Muscle layer of colon (tissue), 2 donors: ENCODE measurements around the gene CMTM1.
A peak's percentile ranks its signal among the peaks of the same experiment; 100 is the strongest.

Source experiments
- H3K27ac ChIP-seq: one replicate; pipeline ENCODE4 v1.7.0; 2013; ENCODE audit warnings: low read depth, mild to moderate bottlenecking, low read length, moderate library complexity
- H3K27me3 ChIP-seq, 2 donors: one replicate each; pipeline ENCODE4 v1.7.0; 2013; ENCODE audit warnings: low read length in 2 of 2, mild to moderate bottlenecking in 2 of 2; ENCODE audit not compliant: insufficient read depth in 2 of 2, control insufficient read depth in 1 of 2
- H3K36me3 ChIP-seq: one replicate; pipeline ENCODE4 v1.7.0; 2013; ENCODE audit warnings: mild to moderate bottlenecking, low read length; ENCODE audit not compliant: insufficient read depth
- H3K4me1 ChIP-seq: one replicate; pipeline ENCODE4 v1.7.0; 2013; ENCODE audit warnings: mild to moderate bottlenecking, low read length; ENCODE audit not compliant: insufficient read depth
- H3K4me3 ChIP-seq, 2 donors: one replicate each; pipeline ENCODE4 v1.7.0; 2013; ENCODE audit warnings: low read length in 2 of 2, low read depth in 1 of 2, mild to moderate bottlenecking in 1 of 2, moderate library complexity in 1 of 2
- H3K9ac ChIP-seq: one replicate; pipeline ENCODE4 v1.7.0; 2013; ENCODE audit warnings: low read length
- H3K9me3 ChIP-seq: one replicate; pipeline ENCODE4 v1.7.0; 2013; ENCODE audit warnings: mild to moderate bottlenecking, low read length
- donor health status: abdominal sarcoma.
- donor health status: Adenocarcinoma of cecum.

CMTM1 gene

GRCh38 chr16:66541388-66542355, 24.6 kb upstream of the CMTM1 start:
- Histone ChIP-seq H3K9ac (no peak overlapping the region), H3K27me3 (no peaks in the 10 kb centered on the region), H3K4me3 (no peak overlapping the region), H3K4me1 (no peaks in the 10 kb centered on the region), H3K9me3 (no peaks in the 10 kb centered on the region), H3K36me3 (peaks cover 30% of the 10 kb centered on the region), H3K27ac (no peak overlapping the region)

GRCh38 chr16:66542396-66542795, 23.8 kb upstream of the CMTM1 start:
- peaks cover 27% of the 10 kb centered on the region for H3K36me3 ChIP-seq

GRCh38 chr16:66543541-66543940, 22.7 kb upstream of the CMTM1 start:
- peaks cover 24% of the 10 kb centered on the region for H3K36me3 ChIP-seq

More at GRCh38 chr16:66542396-66542795, 23.8 kb upstream of the CMTM1 start:
- Histone ChIP-seq H3K9me3 (no peaks in the 10 kb centered on the region), H3K27ac (no peak overlapping the region), H3K9ac (no peak overlapping the region), H3K4me3 (no peak overlapping the region), H3K27me3 (no peaks in the 10 kb centered on the region), H3K4me1 (peaks cover 4% of the 10 kb centered on the region)

GRCh38 chr16:66544016-66544757, 22.1 kb upstream of the CMTM1 start:
- Histone ChIP-seq H3K36me3 (peaks cover 24% of the 10 kb centered on the region), H3K27ac (no peak overlapping the region)

More at GRCh38 chr16:66543541-66543940, 22.7 kb upstream of the CMTM1 start:
- no peak overlapping the region for H3K4me3 ChIP-seq
- H3K4me1 ChIP-seq, result peaks cover 11% of the 10 kb centered on the region
- no peak overlapping the region for H3K27ac ChIP-seq
- H3K27me3 ChIP-seq, result no peaks in the 10 kb centered on the region
- H3K9ac ChIP-seq, result no peak overlapping the region
- no peaks in the 10 kb centered on the region for H3K9me3 ChIP-seq

DNA sequence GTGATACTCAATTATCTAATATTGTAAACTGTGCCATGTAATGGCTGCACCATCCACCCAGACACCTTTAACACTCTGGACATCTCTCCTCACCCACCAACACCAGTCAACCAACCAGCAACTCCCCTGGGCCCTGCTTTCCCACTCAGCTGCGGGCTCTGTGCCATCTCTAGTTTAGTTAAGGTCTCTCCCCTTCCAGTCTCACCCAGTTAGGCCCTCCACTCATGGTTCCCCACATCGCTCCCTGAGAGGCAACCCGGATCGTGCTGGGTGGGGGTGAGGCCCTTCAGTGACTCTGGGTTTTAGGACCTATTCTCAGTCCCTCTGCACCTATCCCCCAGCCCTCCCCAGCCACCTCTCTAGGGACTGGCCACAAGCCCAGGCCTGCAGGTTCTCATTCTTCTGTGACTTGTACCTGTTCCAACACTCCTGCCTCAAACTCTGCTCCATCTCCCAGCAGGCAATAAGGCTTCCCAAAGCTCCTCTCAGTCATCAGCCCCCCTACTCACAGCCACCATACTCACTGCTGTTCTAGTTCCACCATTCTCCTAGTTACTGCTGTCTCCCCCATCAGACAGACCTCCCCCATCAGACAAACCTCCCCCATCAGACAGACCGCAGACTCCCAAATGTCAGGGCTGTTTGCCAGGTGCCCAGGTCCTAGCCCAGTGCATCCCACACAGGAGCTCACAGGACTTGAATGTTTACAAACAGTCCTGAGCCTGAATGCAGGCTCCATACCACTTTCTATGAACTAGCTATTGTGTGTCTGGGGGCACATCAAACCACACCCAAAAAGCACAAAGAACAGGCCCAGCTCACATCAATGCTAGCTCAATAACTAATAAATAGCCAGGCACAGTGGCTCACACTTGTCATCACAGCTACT, 18.9 kb upstream of the CMTM1 start:
- no peak overlapping the region for H3K9ac ChIP-seq
- H3K36me3 ChIP-seq, result peaks cover 18% of the 10 kb centered on the region
- H3K27ac ChIP-seq, result no peak overlapping the region
- no peak overlapping the region for H3K4me3 ChIP-seq
- no peaks in the 10 kb centered on the region for H3K27me3 ChIP-seq
- peaks cover 32% of the 10 kb centered on the region for H3K4me1 ChIP-seq
- H3K9me3 ChIP-seq, result no peaks in the 10 kb centered on the region

More at GRCh38 chr16:66544016-66544757, 22.1 kb upstream of the CMTM1 start:
- H3K4me1 ChIP-seq, result peaks cover 16% of the 10 kb centered on the region
- H3K27me3 ChIP-seq, result no peaks in the 10 kb centered on the region
- no peaks in the 10 kb centered on the region for H3K9me3 ChIP-seq
- no peak overlapping the region for H3K9ac ChIP-seq
- no peak overlapping the region for H3K4me3 ChIP-seq

DNA sequence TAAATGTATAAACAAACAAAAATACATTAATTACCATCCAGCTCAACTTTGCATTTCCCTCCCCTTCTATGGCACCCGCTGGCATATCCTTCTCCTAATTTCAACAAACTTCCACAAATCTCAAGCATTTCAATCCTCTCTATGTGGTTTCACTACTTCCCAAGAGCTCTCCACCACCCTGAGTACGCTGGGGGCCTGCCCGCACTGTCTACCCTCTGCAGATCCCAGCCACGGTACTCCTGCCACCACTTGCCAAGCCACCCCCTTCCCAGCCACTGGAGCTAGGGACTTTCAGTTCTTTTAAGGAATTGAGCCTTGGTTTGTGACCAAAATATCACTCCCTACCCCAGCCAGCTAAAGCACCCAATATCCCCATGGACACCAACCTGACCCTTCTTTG, 18.2 kb upstream of the CMTM1 start:
- Histone ChIP-seq H3K4me3 (peak overlapping the region in 1 of 2 donors; percentile 3), H3K9ac (no peak overlapping the region), H3K4me1 (peaks cover 32% of the 10 kb centered on the region), H3K36me3 (peaks cover 17% of the 10 kb centered on the region), H3K27me3 (no peaks in the 10 kb centered on the region), H3K9me3 (no peaks in the 10 kb centered on the region), H3K27ac (no peak overlapping the region)

DNA sequence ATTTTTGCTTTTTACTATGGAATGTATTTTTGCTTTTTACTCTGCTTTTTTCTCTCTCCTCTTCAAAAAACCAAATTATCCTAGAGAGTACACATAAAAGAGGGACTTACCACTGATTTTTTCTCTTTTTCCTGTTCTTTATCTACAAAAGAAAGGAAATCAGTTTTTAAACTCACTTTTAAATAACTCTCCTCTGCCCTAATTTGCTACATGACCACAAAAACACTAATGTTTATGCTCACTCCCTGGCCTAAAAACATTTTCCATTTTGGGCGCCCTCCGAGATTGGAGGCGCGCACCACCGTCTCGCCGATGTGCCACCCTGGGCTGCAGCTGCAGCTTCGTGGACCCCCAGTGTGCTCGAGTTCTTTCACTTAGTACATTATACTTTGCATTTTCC, 17.4 kb upstream of the CMTM1 start:
- Histone ChIP-seq H3K36me3 (peaks cover 9% of the 10 kb centered on the region), H3K4me3 (peak overlapping the region; percentile 54 to 88), H3K9me3 (no peaks in the 10 kb centered on the region), H3K27ac (peak overlapping the region; percentile 90), H3K27me3 (no peaks in the 10 kb centered on the region), H3K9ac (peak overlapping the region; percentile 90), H3K4me1 (peaks cover 40% of the 10 kb centered on the region)

GRCh38 chr16:66549284-66550131, 16.7 kb upstream of the CMTM1 start, which contains the start of gene TK2:
Gene TK2, minus strand, starts transcription at chr16:66550122. Its CDS starts 61 bp downstream, at chr16:66550061.
- peaks cover 46% of the 10 kb centered on the region for H3K4me1 ChIP-seq

DNA sequence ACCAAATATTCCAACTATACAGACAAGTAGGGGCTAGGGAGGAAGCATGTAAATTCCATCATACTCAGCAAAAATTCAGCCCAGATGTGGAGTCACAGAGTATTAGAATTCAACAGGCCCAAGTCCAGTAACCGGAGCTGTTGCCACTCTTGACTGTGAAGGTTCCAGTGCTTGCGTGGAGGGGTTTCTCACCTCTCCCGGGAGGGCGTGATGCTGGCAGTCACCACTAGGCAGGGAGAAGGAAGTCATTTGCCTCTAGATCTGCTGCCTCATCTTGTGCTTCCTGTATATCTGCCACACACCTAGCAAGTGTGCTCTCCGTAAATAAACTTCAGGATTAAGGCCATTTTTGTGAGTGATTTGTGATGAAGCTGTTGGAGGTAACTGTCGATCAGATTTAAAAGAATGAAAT, 14.9 kb upstream of the CMTM1 start:
- Histone ChIP-seq H3K27me3 (no peaks in the 10 kb centered on the region), H3K9me3 (no peaks in the 10 kb centered on the region), H3K36me3 (peaks cover 4% of the 10 kb centered on the region), H3K4me3 (peak overlapping the region in 1 of 2 donors; percentile 89), H3K9ac (no peak overlapping the region), H3K4me1 (peaks cover 46% of the 10 kb centered on the region), H3K27ac (peak overlapping the region; percentile 98)

More at GRCh38 chr16:66549284-66550131, 16.7 kb upstream of the CMTM1 start, which contains the start of gene TK2:
- no peaks in the 10 kb centered on the region for H3K27me3 ChIP-seq
- H3K9ac ChIP-seq, result peak within 1 kb of the TSS; percentile 90
- peak within 1 kb of the TSS; percentile 90 for H3K27ac ChIP-seq
- peak within 1 kb of the TSS; percentile 54 to 88 for H3K4me3 ChIP-seq
- peaks cover 4% of the 10 kb centered on the region for H3K36me3 ChIP-seq
- H3K9me3 ChIP-seq, result no peaks in the 10 kb centered on the region

DNA sequence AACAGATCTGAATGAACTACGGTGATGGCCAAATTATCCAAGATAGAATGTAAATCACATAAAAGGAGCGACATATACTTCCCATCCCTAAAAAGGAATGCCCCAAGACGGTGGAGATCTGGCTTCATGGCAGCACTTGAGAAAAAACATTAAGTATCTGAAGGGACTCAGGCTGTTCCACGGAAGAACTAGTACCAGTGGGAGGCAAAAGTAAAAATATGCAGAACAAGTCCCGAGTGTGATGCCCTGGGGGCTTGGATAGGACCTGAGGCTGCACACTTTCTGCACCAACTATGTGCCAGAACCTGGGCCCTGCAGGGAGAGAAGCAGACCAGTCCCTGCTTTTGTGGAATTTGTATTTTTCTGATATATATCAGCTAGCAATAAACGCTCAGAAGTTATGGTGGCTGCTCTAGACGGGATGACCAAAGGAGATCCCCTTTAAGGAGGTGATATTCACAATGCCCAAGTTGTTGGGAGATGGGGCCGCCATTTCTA, 14.4 kb upstream of the CMTM1 start:
- Histone ChIP-seq H3K27ac (peak overlapping the region; percentile 98), H3K4me1 (peaks cover 46% of the 10 kb centered on the region)

More for the DNA sequence above, 14.4 kb upstream of the CMTM1 start:
- Histone ChIP-seq H3K27me3 (no peaks in the 10 kb centered on the region), H3K4me3 (peak overlapping the region; percentile 62 to 89), H3K9ac (peak overlapping the region; percentile 86), H3K9me3 (no peaks in the 10 kb centered on the region), H3K36me3 (peaks cover 4% of the 10 kb centered on the region)
